IPS-15b (cell line): ENCODE results near the gene NSDHL.
A peak's percentile ranks its signal among the peaks of the same experiment; 100 is the strongest.
"Not testable (repeated sequence)": the region's sequence is repeated elsewhere in the genome, so short reads cannot be mapped to it uniquely, and the experiment has no call there.

ENCODE experiments used
- H3K27me3 ChIP-seq: one replicate; pipeline ENCODE4 v1.6.1; 2013; ENCODE audit warnings: low read length; ENCODE audit not compliant: control insufficient read depth, insufficient read depth
- H3K36me3 ChIP-seq: one replicate; pipeline ENCODE4 v1.6.1; 2013; ENCODE audit warnings: low read length; ENCODE audit not compliant: control insufficient read depth, insufficient read depth
- H3K4me1 ChIP-seq: one replicate; pipeline ENCODE4 v1.6.1; 2013; ENCODE audit warnings: mild to moderate bottlenecking, low read length; ENCODE audit not compliant: control insufficient read depth, insufficient read depth
- H3K4me3 ChIP-seq: one replicate; pipeline ENCODE4 v1.5.1; 2013; ENCODE audit warnings: low read depth, low read length
- H3K9ac ChIP-seq: one replicate; pipeline ENCODE4 v1.6.1; 2013; ENCODE audit warnings: low read depth, mild to moderate bottlenecking, low read length
- H3K9me3 ChIP-seq: one replicate; pipeline ENCODE4 v1.6.1; 2013; ENCODE audit warnings: mild to moderate bottlenecking, low read length; ENCODE audit not compliant: control insufficient read depth, insufficient read depth

The NSDHL gene

GRCh38 chrX:152821145-152821765, 9.6 kb upstream of the NSDHL start:
- Histone ChIP-seq H3K9me3 (no peaks in the 10 kb centered on the region), H3K9ac (no peak overlapping the region), H3K4me3 (no peak overlapping the region), H3K36me3 (no peaks in the 10 kb centered on the region), H3K27me3 (peaks cover 2% of the 10 kb centered on the region), H3K4me1 (peaks cover 3% of the 10 kb centered on the region)

DNA sequence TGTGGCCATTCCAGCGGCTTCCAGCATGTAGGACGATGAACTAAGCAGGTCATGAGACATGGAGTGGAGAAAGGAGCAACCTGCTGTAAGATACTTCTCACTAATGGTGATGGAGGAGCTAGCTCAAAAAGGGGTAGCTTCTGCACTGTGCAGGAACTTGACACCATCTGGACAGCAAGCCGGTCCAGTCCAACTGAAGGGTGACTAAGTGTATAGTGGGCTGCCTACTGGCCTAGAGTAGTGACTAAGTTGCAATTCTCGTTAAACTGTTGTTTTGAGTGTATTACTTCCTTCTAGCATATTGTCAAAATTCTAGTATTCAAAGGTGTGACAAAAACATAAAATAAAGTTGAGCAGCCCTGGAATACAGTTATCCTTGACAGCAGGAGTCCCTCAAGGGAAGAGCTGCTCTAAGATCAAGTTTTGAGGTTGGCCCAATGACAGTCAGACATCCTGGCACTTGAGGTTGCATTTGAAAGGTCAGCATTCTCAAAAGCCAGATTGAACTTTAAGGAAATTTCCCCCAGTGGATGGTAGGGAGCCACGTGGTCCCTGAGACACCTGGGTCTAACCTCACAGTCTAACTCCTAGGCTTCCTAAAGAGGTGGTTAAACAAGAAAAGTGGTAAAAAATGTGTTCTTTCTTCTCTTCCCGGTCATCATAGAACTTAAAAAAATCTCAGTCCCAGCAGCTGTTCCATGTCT, 8.3 kb upstream of the NSDHL start:
- Histone ChIP-seq H3K4me1 (no peaks in the 10 kb centered on the region), H3K4me3 (no peak overlapping the region), H3K9me3 (peaks cover 5% of the 10 kb centered on the region), H3K27me3 (peaks cover 2% of the 10 kb centered on the region), H3K9ac (no peak overlapping the region), H3K36me3 (no peaks in the 10 kb centered on the region)

- Histone ChIP-seq H3K9me3 (peaks cover 5% of the 10 kb centered on the region), H3K27me3 (peaks cover 2% of the 10 kb centered on the region), H3K36me3 (no peaks in the 10 kb centered on the region), H3K4me1 (no peaks in the 10 kb centered on the region), H3K9ac (no peak overlapping the region), H3K4me3 (no peak overlapping the region)
Observed at GRCh38 chrX:152823657-152824056, 7.2 kb upstream of the NSDHL start.

- peaks cover 2% of the 10 kb centered on the region for H3K27me3 ChIP-seq
- no peak overlapping the region for H3K4me3 ChIP-seq
- H3K9ac ChIP-seq, result no peak overlapping the region
- no peaks in the 10 kb centered on the region for H3K4me1 ChIP-seq
- H3K9me3 ChIP-seq, result peaks cover 5% of the 10 kb centered on the region
- H3K36me3 ChIP-seq, result no peaks in the 10 kb centered on the region
Observed at GRCh38 chrX:152824841-152825374, 6.0 kb upstream of the NSDHL start.

GRCh38 chrX:152831391-152831790, 528 bp downstream of the NSDHL start:
- Histone ChIP-seq H3K36me3 (peaks cover 7% of the 10 kb centered on the region), H3K4me1 (no peaks in the 10 kb centered on the region), H3K27me3 (no peaks in the 10 kb centered on the region), H3K9ac (peak overlapping the region; percentile 70), H3K4me3 (peak overlapping the region; percentile 83), H3K9me3 (peaks cover 5% of the 10 kb centered on the region)

DNA sequence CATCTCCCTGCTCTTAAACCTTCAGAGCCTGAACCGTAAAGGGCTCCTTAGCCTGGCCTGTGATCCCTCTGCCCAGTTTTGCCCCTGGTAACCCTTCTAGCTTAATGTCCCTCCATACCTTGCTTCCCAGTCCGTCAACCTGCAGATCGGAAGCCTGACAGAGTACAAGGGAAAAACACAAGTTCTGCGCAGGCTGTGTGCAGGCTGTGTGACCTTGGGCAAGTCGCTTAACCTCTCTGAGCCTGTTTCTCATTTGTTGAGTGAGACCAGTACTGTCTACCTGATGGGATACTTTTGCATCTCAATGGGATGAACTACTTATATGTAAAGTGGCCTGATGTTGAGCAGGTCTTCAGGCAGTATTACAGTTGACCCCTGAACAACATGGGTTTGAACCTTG, 1.7 kb downstream of the NSDHL start:
- Histone ChIP-seq H3K36me3 (peaks cover 7% of the 10 kb centered on the region), H3K9ac (no peak overlapping the region), H3K27me3 (no peaks in the 10 kb centered on the region), H3K9me3 (no peaks in the 10 kb centered on the region), H3K4me1 (no peaks in the 10 kb centered on the region), H3K4me3 (no peak overlapping the region)

DNA sequence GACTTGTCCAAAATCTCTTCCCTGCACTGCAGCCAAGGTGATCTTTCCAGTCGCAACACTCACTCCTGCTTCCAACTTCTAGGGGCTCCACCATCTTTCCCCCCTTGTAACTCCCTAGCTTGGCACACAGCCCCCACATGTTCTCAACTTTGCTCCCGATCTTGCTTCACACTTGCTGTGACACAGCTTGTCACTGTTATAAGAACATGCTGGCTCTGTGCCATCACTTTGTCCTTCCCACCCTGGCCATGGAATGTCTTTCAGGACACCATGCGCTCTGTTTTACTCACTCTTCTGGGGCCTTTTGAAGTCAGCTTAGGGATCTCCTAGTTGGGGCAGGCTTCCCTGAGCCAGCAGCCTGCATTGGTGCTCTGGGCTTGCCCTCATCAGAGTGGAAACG, 2.5 kb downstream of the NSDHL start:
- H3K36me3 ChIP-seq, result peaks cover 7% of the 10 kb centered on the region

DNA sequence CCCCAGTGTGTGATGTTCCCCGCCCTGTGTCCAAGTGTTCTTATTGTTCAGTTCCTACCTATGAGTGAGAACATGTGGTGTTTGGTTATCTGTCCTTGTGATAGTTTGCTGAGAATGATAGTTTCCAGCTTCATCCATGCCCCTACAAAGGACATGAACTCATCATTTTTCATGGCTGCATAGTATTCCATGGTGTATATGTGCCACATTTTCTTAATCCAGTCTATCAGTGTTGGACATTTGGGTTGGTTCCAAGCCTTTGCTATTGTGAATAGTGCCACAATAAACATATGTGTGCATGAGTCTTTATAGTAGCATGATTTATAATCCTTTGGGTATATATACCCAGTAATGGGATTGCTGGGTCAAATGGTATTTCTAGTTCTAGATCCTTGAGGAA, 4.6 kb downstream of the NSDHL start:
- H3K4me3 ChIP-seq, H3K27me3 ChIP-seq, H3K9me3 ChIP-seq, H3K9ac ChIP-seq, H3K4me1 ChIP-seq, H3K36me3 ChIP-seq: not testable (repeated sequence)

More for the DNA sequence above, 2.5 kb downstream of the NSDHL start:
- H3K27me3 ChIP-seq, result no peaks in the 10 kb centered on the region
- H3K4me3 ChIP-seq, result no peak overlapping the region
- H3K9ac ChIP-seq, result no peak overlapping the region
- no peaks in the 10 kb centered on the region for H3K9me3 ChIP-seq
- H3K4me1 ChIP-seq, result no peaks in the 10 kb centered on the region

GRCh38 chrX:152842772-152843338, 12.0 kb downstream of the NSDHL start:
- Histone ChIP-seq H3K4me1 (no peaks in the 10 kb centered on the region), H3K4me3 (no peak overlapping the region), H3K27me3 (no peaks in the 10 kb centered on the region), H3K36me3 (no peaks in the 10 kb centered on the region), H3K9ac (no peak overlapping the region), H3K9me3 (peaks cover 6% of the 10 kb centered on the region)

DNA sequence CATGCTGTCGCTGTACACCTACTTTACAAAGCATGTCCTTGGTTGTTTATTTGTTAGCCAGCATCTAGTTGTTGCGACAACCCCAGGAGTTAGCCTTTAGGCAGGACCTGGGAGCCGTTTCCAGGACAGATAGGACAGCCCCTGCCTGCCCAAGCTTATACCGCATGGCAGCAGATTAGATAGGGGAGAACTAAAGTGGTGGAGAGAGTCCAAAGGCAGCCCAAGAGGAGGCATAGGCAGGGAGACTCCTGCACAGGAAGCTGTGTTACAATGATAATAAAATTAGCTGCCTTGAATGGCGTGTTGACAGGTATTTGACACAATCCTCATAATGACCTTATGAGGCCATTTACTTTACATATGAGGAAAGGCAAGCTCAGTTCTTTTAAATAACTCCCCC, 13.0 kb downstream of the NSDHL start:
- H3K4me1 ChIP-seq, result no peaks in the 10 kb centered on the region
- no peak overlapping the region for H3K9ac ChIP-seq
- no peak overlapping the region for H3K4me3 ChIP-seq

GRCh38 chrX:152844256-152844655, 13.4 kb downstream of the NSDHL start:
- H3K36me3 ChIP-seq, result peaks cover 2% of the 10 kb centered on the region
- no peaks in the 10 kb centered on the region for H3K27me3 ChIP-seq
- peaks cover 6% of the 10 kb centered on the region for H3K9me3 ChIP-seq
- H3K4me3 ChIP-seq, result no peak overlapping the region
- H3K9ac ChIP-seq, result no peak overlapping the region
- H3K4me1 ChIP-seq, result no peaks in the 10 kb centered on the region

More for the DNA sequence above, 13.0 kb downstream of the NSDHL start:
- peaks cover 6% of the 10 kb centered on the region for H3K9me3 ChIP-seq
- no peaks in the 10 kb centered on the region for H3K27me3 ChIP-seq
- H3K36me3 ChIP-seq, result peaks cover 2% of the 10 kb centered on the region
